ENCODE measurements around the gene BCL11B. TPM values are rescaled to one million over a fixed set of nuclear protein-coding genes. Genes with fewer than 3 reads are reported as not detected.

The BCL11B gene
- total and polyA plus RNA-seq, 9 of the 15 experiments (the other 6 are each of a cell fraction or from before 2014, with no cell fraction given) = 0.09 TPM; not detected in 8

DNA sequence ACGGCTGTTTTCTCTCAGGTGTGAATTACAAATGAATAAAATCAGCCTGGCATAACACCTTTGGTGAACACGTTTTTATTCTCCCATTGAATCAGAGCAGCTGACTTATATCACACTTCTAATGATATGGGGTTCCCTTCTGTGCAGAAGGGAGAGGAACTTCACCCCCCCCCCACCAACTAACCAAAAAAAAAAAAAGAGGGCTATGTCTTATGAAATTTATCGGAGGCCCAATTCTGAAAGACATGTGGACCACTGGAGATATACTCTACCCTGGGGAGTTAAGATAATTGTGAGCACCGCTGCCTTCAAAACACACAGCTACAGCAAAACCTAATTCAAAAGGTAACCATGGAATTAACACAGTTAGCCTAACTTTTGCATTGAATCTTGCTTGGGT is 4.6 kb downstream of the BCL11B start (continued):
- TF ChIP-seq, protein P1, sequence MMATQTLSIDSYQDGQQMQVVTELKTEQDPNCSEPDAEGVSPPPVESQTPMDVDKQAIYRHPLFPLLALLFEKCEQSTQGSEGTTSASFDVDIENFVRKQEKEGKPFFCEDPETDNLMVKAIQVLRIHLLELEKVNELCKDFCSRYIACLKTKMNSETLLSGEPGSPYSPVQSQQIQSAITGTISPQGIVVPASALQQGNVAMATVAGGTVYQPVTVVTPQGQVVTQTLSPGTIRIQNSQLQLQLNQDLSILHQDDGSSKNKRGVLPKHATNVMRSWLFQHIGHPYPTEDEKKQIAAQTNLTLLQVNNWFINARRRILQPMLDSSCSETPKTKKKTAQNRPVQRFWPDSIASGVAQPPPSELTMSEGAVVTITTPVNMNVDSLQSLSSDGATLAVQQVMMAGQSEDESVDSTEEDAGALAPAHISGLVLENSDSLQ (IDR thresholded peaks at IDR 0.05) = no peak
- TF ChIP-seq HDAC8 (tag; IDR thresholded peaks at IDR 0.05) (no peak), ZNF668 (CRISPR knock-in tag; IDR thresholded peaks at IDR 0.05) (no peak), PTBP1 (IDR thresholded peaks at IDR 0.05; ENCODE audit: low read depth, low read length) (no peak)
- TF ChIP-seq, protein P2, sequence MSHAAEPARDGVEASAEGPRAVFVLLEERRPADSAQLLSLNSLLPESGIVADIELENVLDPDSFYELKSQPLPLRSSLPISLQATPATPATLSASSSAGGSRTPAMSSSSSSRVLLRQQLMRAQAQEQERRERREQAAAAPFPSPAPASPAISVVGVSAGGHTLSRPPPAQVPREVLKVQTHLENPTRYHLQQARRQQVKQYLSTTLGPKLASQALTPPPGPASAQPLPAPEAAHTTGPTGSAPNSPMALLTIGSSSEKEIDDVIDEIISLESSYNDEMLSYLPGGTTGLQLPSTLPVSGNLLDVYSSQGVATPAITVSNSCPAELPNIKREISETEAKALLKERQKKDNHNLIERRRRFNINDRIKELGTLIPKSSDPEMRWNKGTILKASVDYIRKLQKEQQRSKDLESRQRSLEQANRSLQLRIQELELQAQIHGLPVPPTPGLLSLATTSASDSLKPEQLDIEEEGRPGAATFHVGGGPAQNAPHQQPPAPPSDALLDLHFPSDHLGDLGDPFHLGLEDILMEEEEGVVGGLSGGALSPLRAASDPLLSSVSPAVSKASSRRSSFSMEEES (CRISPR knock-in tag; IDR thresholded peaks at IDR 0.05) = no peak

DNA sequence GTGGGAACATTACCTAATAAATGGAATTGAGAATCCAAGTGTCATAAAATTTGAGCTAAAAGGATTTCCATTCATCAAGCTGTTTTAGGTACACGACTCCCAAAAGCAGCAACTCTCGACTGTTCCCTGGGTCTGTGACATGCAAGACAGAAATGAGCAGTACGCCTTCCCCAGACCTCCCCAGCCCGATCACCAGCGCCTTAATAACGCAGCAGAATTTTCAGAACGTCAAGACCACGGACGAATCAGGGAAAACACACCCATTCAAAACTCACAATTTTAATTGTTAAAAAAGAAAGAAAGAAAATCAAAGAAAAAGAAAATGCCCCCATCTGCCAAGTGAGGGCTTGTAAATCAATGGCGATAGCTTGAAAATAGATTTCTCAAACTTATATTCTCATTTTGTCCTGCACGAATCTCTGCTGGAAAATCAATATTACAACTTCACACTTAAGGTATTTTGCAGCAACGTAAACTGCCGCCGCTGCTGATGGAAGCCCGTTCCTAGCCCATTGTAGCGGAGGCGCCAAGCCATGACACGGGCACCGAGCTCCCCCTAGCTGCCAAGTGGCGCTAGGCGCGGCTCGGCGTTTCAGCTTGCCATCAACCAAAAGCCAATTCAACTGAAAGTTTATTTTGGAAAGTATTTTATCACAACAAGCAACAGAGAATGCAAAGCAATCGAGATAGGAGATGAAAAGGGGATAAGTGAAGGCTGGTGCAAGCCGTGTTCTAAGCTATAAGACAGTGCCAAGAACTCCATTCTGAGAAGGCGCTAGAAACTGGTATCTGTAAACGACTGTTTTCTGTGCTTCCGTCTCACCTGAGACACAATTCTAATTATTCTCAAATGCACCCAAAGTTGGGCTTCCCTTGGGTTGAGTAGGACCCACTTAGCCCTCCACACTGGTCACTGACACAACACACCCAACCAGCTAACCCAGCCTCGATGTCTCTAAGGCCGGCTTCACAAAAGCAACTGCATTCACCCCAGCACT is 5.5 kb downstream of the BCL11B start:
- Histone ChIP-seq H3K9ac (ENCODE audit: insufficient read depth in 1 of 2, low read depth in 2 of 2, low read length in 2 of 2) (no peak overlapping the region), H4K20me1 (replicated peaks; ENCODE audit: control insufficient read depth, insufficient read depth, low read length) (0 out of 2 replicates have a peak, but pooled peaks cover 3% of the 10 kb centered on the region), H2AFZ (ENCODE audit: low read depth, low read length) (no peak overlapping the region), H3K79me2 (ENCODE audit: control insufficient read depth, insufficient read depth, low read length) (no peaks in the 10 kb centered on the region), H3K9me3 (replicated peaks; ENCODE audit: control insufficient read depth, insufficient read depth, low read depth, low read length) (no peaks in the 10 kb centered on the region), H3K27me3 (ENCODE audit: control insufficient read depth in 2 of 2, insufficient read depth in 2 of 2, low read length in 2 of 2) (peaks cover 2 to 20% of the 10 kb centered on the region in 2 experiments; a peak in 3 of 5 replicates), H3K9me1 (ENCODE audit: control insufficient read depth, insufficient read depth, low read length) (no peaks in the 10 kb centered on the region), H3K36me3 (ENCODE audit: control insufficient read depth, insufficient read depth, low read length) (no peaks in the 10 kb centered on the region), H3K4me1 (replicated peaks in 1 of 2; ENCODE audit: control insufficient read depth in 2 of 2, insufficient read depth in 2 of 2, low read length in 2 of 2) (no peaks in the 10 kb centered on the region), H3K4me3 (no peak overlapping the region), H3K27ac (ENCODE audit: extremely low read depth, low read depth, low read length) (no peak overlapping the region), H3K4me2 (ENCODE audit: insufficient read depth, low read length) (no peak overlapping the region)
- peak; percentile 80 for FAIRE-seq
- peak; percentile 92 for ATAC-seq
- 6% methylated on average over 29 of the region's 31 CpGs for WGBS (ENCODE audit: insufficient coverage, low coverage, missing lambda C conversion rate)
- in situ Hi-C loops (cut with MboI) (no loop called here), intact Hi-C loops (cut with micrococcal nuclease) (no loop called here)
- ChIA-PET POLR2A (interaction anchor here (0.6 to 0.9 kb wide), 3 partner anchors 336 to 1127 kb away, joined by 3 read pairs; no protein-coding TSS in a partner anchor), CTCF (ENCODE audit: low intra/inter-chr PET ratio) (interaction anchor here (0.6 kb wide), 1 partner anchor 1071 kb away, joined by 6 read pairs; no protein-coding TSS in a partner anchor)
- BruUV-seq (replicated peaks) = no TSS peak
- peak; percentile 58 to 75 (median 72) for DNase-seq (ENCODE audit: extremely low read depth in 1 of 4, low spot score in 3 of 4)
- peak; percentile 80 for TF ChIP-seq SMC3 (conservative IDR thresholded peaks at IDR 0.05; ENCODE audit: insufficient read depth, low read depth, low read length)
- no peak for TF ChIP-seq POLR2A (conservative IDR thresholded peaks at IDR 0.05)
